ENCODE results near the gene NPSR1. TPM values are rescaled to one million over a fixed set of nuclear protein-coding genes. Genes with fewer than 3 reads are reported as not detected.
A peak's percentile ranks its signal among the peaks of the same experiment; 100 is the strongest.

Gene NPSR1
- total RNA-seq, 1 experiment from 2014 or later: not detected

DNA sequence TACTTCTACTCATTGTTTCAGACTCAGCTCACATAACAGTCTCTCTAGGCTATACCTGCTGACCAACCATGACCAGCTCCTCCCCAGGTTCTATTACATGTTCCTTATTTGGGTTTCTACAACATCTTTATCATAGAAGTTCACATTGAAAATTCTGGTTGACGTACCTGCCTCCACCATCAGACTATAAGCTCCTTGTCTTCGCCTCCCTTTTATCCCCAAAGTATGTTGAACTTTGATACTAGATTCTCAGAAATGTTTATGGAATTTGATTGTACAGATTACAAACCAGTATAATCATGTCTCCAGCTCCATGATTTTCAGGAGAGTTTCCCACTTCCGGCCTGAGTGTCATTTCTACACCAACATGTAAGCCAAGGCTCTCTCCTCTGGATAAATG lies 15.0 kb downstream of the NPSR1 start:
- Histone ChIP-seq H3K36me3 (replicated peaks; ENCODE audit: control insufficient read depth, insufficient read depth, low read length) (no peaks in the 10 kb centered on the region), H3K4me3 (ENCODE audit: insufficient read depth, low read depth, low read length) (no peak overlapping the region), H3K27me3 (ENCODE audit: control insufficient read depth, insufficient read depth, low read length) (no peaks in the 10 kb centered on the region)
- DNase-seq: no peak

DNA sequence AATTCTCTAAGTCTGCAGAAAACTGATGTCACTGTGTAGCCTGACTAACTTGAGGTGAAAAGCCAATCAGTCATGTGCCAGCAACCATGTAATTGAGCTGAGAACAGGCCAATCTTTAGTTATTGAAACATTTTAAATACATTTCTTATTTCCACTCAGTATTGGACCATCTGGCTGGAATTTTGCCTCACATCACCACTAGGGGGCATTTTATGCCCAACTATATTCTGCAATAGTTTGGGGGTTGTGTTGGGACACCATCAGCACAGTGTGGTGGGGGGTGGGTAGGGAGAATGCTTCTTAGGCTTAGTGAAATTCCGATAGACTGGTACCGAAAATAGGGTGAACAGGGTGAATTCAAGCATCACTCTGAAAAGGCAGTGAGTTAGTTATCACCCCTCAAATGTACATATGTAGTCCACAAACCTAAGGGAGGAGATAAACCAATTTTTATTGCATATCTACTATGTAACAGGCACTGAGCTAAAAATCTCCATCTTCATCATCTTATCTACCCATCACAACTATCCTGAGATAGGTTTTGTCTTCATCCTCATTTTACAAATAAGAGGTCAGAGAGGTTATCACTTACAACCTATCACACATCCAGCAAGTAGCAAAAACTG lies 17.8 kb downstream of the NPSR1 start:
- Histone ChIP-seq H3K4me3 (ENCODE audit: insufficient read depth, low read depth, low read length) (no peak overlapping the region), H3K36me3 (replicated peaks; ENCODE audit: control insufficient read depth, insufficient read depth, low read length) (no peaks in the 10 kb centered on the region), H3K27me3 (ENCODE audit: control insufficient read depth, insufficient read depth, low read length) (no peaks in the 10 kb centered on the region)
- peak; percentile 63 for DNase-seq

GRCh38 chr7:34677491-34677890 lies 19.5 kb downstream of the NPSR1 start:
- no peaks in the 10 kb centered on the region for H3K27me3 ChIP-seq (ENCODE audit: control insufficient read depth, insufficient read depth, low read length)
- H3K4me3 ChIP-seq (ENCODE audit: insufficient read depth, low read depth, low read length): no peak overlapping the region
- no peak for DNase-seq
- no peaks in the 10 kb centered on the region for H3K36me3 ChIP-seq (replicated peaks; ENCODE audit: control insufficient read depth, insufficient read depth, low read length)

DNA sequence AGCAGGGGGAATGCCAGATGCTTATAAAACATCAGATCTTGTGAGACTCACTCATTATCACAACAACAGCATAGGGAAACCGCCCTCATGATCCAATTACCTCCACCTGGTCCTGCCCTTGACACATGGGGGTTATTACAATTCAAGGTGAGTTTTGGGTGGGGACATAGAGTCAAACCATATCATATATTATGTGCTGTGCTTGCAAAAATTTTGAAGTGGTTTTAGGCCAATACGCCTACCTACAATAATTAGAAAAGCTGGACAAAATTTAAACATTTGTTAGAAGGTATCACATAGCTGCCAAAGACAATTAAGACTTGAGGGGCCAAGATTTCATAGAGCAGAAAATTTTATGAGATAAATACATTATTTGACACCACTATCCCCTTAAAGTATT lies 29.5 kb downstream of the NPSR1 start:
- Histone ChIP-seq H3K27me3 (ENCODE audit: control insufficient read depth, insufficient read depth, low read length) (no peaks in the 10 kb centered on the region), H3K4me3 (ENCODE audit: insufficient read depth, low read depth, low read length) (no peak overlapping the region), H3K36me3 (replicated peaks; ENCODE audit: control insufficient read depth, insufficient read depth, low read length) (no peaks in the 10 kb centered on the region)
- DNase-seq: no peak

DNA sequence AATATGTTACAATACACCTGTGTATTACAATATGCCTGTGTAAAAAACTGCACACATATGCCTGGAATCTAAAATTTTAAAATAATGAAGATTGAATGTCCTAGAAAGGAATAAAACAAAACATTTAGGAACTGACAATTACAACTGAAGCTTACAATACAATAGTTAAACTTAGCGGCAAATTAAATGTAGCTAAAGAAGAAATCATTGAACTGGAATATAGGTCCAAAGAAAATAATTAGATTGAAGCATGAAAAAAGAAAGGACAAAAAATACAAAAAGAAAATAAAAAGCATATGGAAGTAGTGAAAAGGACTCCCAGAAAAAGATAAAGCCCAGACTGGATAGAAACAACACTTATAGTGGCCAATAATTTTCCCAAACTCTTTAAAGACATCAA lies 38.4 kb downstream of the NPSR1 start:
- Histone ChIP-seq H3K36me3 (replicated peaks; ENCODE audit: control insufficient read depth, insufficient read depth, low read length) (no peaks in the 10 kb centered on the region), H3K4me3 (ENCODE audit: insufficient read depth, low read depth, low read length) (no peak overlapping the region), H3K27me3 (ENCODE audit: control insufficient read depth, insufficient read depth, low read length) (no peaks in the 10 kb centered on the region)
- DNase-seq: no peak

DNA sequence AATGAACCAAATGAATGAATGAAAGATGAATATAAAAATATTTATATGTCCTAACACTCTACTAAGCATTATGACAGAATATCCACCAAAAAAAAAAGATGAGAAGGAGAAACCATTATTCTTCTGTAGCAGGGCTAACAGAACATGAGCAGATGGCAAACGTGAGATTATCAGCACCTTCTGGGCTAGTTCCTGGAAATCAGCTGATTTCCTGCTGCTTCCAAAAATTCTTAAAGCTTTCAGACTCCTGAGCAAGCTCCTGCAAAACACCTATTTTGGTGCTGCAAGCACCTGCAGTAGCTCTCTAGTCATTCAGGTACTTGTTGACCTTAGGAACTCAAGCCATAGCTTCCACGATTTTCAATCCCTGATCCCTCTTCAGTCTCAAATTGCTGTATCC lies 51.8 kb downstream of the NPSR1 start:
- no peaks in the 10 kb centered on the region for H3K36me3 ChIP-seq (replicated peaks; ENCODE audit: control insufficient read depth, insufficient read depth, low read length)
- no peak for DNase-seq
- H3K4me3 ChIP-seq (ENCODE audit: insufficient read depth, low read depth, low read length): no peak overlapping the region
- no peaks in the 10 kb centered on the region; the same call in 1 of the 2 replicates for H3K27me3 ChIP-seq (ENCODE audit: control insufficient read depth, insufficient read depth, low read length)

DNA sequence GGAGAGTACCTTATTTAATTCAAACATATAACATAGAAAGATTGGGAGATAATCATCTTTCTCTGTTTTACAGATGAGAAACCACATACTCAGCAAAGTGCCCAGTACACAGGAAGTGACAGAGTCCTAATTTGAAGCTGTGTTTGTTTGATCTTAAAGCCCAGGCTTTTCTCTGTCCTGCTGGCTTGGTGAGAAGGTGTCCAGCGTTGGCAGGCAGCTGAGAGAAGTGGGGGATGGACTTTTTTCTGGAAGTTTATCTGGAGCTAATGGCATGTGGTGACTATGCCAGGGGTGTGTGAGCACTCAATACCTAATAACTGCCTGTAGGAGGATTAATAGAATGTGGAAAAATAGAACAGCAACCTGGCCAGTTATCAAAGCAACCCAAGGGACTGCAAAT lies 60.8 kb downstream of the NPSR1 start:
- DNase-seq: no peak
- Histone ChIP-seq H3K27me3 (ENCODE audit: control insufficient read depth, insufficient read depth, low read length) (no peaks in the 10 kb centered on the region), H3K36me3 (replicated peaks; ENCODE audit: control insufficient read depth, insufficient read depth, low read length) (no peaks in the 10 kb centered on the region), H3K4me3 (ENCODE audit: insufficient read depth, low read depth, low read length) (no peak overlapping the region)

DNA sequence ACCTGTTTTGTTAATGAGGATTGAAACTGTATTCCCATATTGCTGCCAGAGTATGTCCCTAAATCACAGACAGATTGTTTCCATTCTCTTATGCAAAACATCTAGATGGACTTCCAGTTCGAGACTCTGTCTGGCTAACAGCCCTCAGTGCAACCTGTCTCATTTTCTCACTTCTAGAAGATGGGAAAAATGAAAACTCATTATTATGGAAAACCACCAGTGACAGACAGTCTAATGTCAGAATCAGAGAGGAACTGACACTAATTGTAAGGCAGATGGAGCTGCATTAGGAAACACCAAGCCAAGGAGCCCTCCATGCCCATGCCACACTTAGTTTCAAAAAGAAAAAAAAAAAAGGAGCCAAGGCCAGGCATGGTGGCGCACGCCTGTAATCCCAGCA lies 61.6 kb downstream of the NPSR1 start:
- H3K27me3 ChIP-seq (ENCODE audit: control insufficient read depth, insufficient read depth, low read length): no peaks in the 10 kb centered on the region
- H3K4me3 ChIP-seq (ENCODE audit: insufficient read depth, low read depth, low read length): no peak overlapping the region
- DNase-seq: no peak
- H3K36me3 ChIP-seq (replicated peaks; ENCODE audit: control insufficient read depth, insufficient read depth, low read length): no peaks in the 10 kb centered on the region

GRCh38 chr7:34720289-34720688 lies 62.3 kb downstream of the NPSR1 start:
- DNase-seq: no peak

GRCh38 chr7:34723338-34723737 lies 65.3 kb downstream of the NPSR1 start:
- no peaks in the 10 kb centered on the region for H3K36me3 ChIP-seq (replicated peaks; ENCODE audit: control insufficient read depth, insufficient read depth, low read length)
- H3K4me3 ChIP-seq (ENCODE audit: insufficient read depth, low read depth, low read length): no peak overlapping the region
- H3K27me3 ChIP-seq (ENCODE audit: control insufficient read depth, insufficient read depth, low read length): no peaks in the 10 kb centered on the region
- no peak for DNase-seq

More at GRCh38 chr7:34720289-34720688, 62.3 kb downstream of the NPSR1 start:
- H3K27me3 ChIP-seq (ENCODE audit: control insufficient read depth, insufficient read depth, low read length): no peaks in the 10 kb centered on the region
- H3K36me3 ChIP-seq (replicated peaks; ENCODE audit: control insufficient read depth, insufficient read depth, low read length): no peaks in the 10 kb centered on the region
- H3K4me3 ChIP-seq (ENCODE audit: insufficient read depth, low read depth, low read length): no peak overlapping the region

GRCh38 chr7:34723866-34724490 lies 66.0 kb downstream of the NPSR1 start:
- DNase-seq: no peak
- Histone ChIP-seq H3K27me3 (ENCODE audit: control insufficient read depth, insufficient read depth, low read length) (no peaks in the 10 kb centered on the region), H3K4me3 (ENCODE audit: insufficient read depth, low read depth, low read length) (no peak overlapping the region), H3K36me3 (replicated peaks; ENCODE audit: control insufficient read depth, insufficient read depth, low read length) (no peaks in the 10 kb centered on the region)

DNA sequence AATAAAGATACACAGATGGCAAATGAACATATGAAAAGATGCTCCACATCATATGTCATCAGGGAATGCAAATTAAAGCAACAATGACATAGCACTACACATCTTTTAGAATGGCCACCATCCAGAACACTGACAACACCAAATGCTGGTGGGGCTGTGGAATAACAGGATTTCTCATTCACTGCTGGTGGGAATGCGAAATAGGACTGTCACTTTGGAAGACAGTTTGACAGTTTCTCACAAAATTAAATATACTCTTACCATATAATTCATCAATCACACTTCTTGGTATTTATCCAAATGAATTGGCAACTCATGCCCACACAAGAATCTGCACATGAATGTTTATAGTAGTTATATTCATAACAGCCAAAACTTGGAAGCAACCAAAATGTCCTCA lies 68.2 kb downstream of the NPSR1 start:
- DNase-seq: no peak
- H3K27me3 ChIP-seq (ENCODE audit: control insufficient read depth, insufficient read depth, low read length): no peaks in the 10 kb centered on the region
- H3K4me3 ChIP-seq (ENCODE audit: insufficient read depth, low read depth, low read length): no peak overlapping the region
- H3K36me3 ChIP-seq (replicated peaks; ENCODE audit: control insufficient read depth, insufficient read depth, low read length): no peaks in the 10 kb centered on the region

DNA sequence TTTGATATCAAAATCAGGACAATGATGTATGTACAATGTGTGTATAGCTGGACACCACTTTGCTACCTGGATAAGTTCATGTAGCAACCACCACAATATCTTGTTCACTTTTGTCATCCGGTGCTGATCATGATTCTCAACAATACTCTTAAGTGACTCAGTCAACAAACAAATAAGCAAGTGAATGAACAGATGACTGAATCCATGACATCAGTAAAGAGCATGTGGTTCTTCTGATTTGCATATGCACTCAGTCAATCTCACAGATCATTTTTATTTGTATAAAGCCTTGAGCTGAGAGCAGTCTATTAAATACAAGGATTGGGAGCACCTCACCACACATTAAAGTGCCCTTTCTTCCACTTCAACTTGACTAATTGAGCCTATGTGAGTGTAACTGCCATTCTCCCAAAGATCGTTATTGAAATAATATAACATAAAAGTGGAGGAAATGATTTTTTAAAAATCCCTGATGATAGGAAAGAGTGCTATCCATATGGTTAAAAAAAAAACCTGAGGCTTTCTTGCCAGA lies 69.5 kb downstream of the NPSR1 start:
- no peak overlapping the region for H3K4me3 ChIP-seq (ENCODE audit: insufficient read depth, low read depth, low read length)
- DNase-seq: no peak
- no peaks in the 10 kb centered on the region for H3K27me3 ChIP-seq (ENCODE audit: control insufficient read depth, insufficient read depth, low read length)
- H3K36me3 ChIP-seq (replicated peaks; ENCODE audit: control insufficient read depth, insufficient read depth, low read length): no peaks in the 10 kb centered on the region

DNA sequence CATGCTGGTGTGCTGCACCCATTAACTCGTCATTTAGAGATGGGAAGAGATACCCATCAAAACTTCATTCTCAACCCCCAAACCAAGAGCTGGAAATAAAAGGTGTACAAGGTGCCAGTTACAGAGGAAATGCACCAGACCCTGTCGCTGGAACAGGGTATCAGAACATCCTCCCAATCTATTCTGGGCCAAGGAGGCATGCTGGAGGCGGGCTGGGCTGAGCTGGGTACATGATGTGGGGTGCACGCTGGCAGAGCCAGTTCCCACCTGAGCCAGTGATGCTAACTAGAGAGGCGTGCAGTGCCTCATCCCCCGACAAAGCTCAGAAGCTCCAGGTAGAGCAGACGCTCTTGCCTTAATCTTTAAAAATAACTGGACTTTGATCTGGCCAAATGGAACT lies 70.1 kb downstream of the NPSR1 start:
- DNase-seq: no peak
- Histone ChIP-seq H3K36me3 (replicated peaks; ENCODE audit: control insufficient read depth, insufficient read depth, low read length) (no peaks in the 10 kb centered on the region), H3K27me3 (ENCODE audit: control insufficient read depth, insufficient read depth, low read length) (no peaks in the 10 kb centered on the region), H3K4me3 (ENCODE audit: insufficient read depth, low read depth, low read length) (no peak overlapping the region)

GRCh38 chr7:34734771-34735170 lies 76.8 kb downstream of the NPSR1 start:
- DNase-seq: no peak
- Histone ChIP-seq H3K36me3 (replicated peaks; ENCODE audit: control insufficient read depth, insufficient read depth, low read length) (no peaks in the 10 kb centered on the region), H3K27me3 (ENCODE audit: control insufficient read depth, insufficient read depth, low read length) (no peaks in the 10 kb centered on the region), H3K4me3 (ENCODE audit: insufficient read depth, low read depth, low read length) (no peak overlapping the region)

All from H7 (cell line).